HG03159 (cell line): ENCODE data around the gene ISCA2.
"Not testable (repeated sequence)": the region's sequence is repeated elsewhere in the genome, so short reads cannot be mapped to it uniquely, and the experiment has no call there.

ENCODE experiments used
- ATAC-seq: cut with Tn5 transposase; IDR thresholded peaks from one replicate; pipeline ENCODE4 v1.9.1; 2021; ENCODE audit warnings: mild to moderate bottlenecking, moderate library complexity; ENCODE audit not compliant: unreplicated experiment

Gene ISCA2

GRCh38 chr14:74526854-74527585 is 33.5 kb downstream of the ISCA2 start:
- ATAC-seq = no peak

- no peak for ATAC-seq
These were observed 34.2 kb downstream of the ISCA2 start for GRCh38 chr14:74527736-74528280.

GRCh38 chr14:74528406-74528805 is 34.8 kb downstream of the ISCA2 start:
- ATAC-seq = no peak

GRCh38 chr14:74528886-74529285 is 35.3 kb downstream of the ISCA2 start:
- no peak for ATAC-seq

GRCh38 chr14:74531006-74531405 is 37.4 kb downstream of the ISCA2 start:
- no peak for ATAC-seq

- no peak for ATAC-seq
These were observed 37.9 kb downstream of the ISCA2 start for GRCh38 chr14:74531467-74531866.

- no peak for ATAC-seq
These were observed 38.7 kb downstream of the ISCA2 start for GRCh38 chr14:74532246-74532645.

GRCh38 chr14:74533576-74533975 is 40.0 kb downstream of the ISCA2 start:
- ATAC-seq = no peak

- ATAC-seq = no peak
These were observed 42.3 kb downstream of the ISCA2 start for GRCh38 chr14:74535756-74536325.

- not testable (repeated sequence) for ATAC-seq
These were observed 42.8 kb downstream of the ISCA2 start for GRCh38 chr14:74536336-74536735.

GRCh38 chr14:74538411-74539391 is 45.1 kb downstream of the ISCA2 start:
- ATAC-seq = no peak

GRCh38 chr14:74539503-74539902 is 45.9 kb downstream of the ISCA2 start:
- ATAC-seq = no peak

- ATAC-seq = no peak
These were observed 47.7 kb downstream of the ISCA2 start for GRCh38 chr14:74541225-74541624.

- no peak for ATAC-seq
These were observed 48.6 kb downstream of the ISCA2 start for GRCh38 chr14:74542056-74542685.

GRCh38 chr14:74543771-74544438 is 50.3 kb downstream of the ISCA2 start:
- ATAC-seq = no peak

- ATAC-seq = no peak
These were observed 51.8 kb downstream of the ISCA2 start for GRCh38 chr14:74545386-74545785.

GRCh38 chr14:74546416-74546815 is 52.9 kb downstream of the ISCA2 start:
- ATAC-seq = no peak
